ENCODE measurements around the gene KCNK17.

Gene KCNK17

DNA sequence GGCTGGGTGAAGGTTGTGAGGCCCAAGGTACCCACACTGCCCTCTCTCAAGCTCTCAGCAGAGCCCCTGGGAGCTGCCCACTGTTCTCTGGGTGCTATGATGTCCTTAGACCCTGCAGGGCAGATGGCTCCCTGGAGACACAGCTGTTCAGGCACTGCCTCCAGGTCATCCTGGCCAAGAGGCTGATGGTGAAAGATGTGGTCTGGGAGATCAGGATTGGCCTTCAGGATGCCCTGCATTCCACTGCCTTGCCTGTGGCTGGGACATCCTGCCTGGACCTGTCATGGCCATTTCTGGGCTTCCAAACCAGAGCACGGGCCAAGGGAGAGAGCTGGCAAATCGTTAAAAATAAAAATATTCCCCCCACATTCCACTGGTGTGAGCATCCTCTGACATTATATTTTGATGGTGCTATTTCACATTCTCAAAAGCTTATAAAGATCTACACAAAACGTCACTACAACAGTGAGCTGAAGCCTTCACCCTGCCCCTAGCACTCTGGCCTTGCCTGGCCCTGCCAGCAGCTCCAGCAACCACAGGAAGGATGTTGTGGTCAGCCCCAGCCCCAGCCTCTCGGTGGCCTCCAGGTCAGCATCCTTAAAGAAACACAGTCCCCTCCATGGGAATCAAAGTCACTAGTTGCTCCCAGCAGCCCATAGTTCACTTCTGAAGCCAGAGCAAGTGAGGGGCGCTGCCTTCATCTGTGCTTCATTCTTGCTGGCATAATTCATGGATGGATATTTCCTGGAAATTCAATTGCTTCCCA lies 21.7 kb upstream of the KCNK17 start:
- peaks cover 12% of the 10 kb centered on the region for H3K4me1 ChIP-seq (ENCODE audit: control insufficient read depth, insufficient read depth, low read length, poor library complexity, severe bottlenecking)
- 70 to 87% methylated on average over 2 to 4 of the region's 5 CpGs for WGBS, 2 experiments (ENCODE audit: insufficient coverage in 2 of 2)
- no peaks in the 10 kb centered on the region for H3K36me3 ChIP-seq (ENCODE audit: control insufficient read depth, insufficient read depth, low read length)
- no peaks in the 10 kb centered on the region for H3K9me3 ChIP-seq (ENCODE audit: control insufficient read depth, low read length)
- H3K27ac ChIP-seq (ENCODE audit: low read depth, low read length, severe bottlenecking): peak overlapping the region; percentile 31
- no peak overlapping the region for H3K4me3 ChIP-seq (ENCODE audit: extremely low read depth, insufficient read depth, low read length, poor library complexity, severe bottlenecking)

- Histone ChIP-seq H3K4me1 (ENCODE audit: control insufficient read depth, insufficient read depth, low read length, poor library complexity, severe bottlenecking) (peaks cover 5% of the 10 kb centered on the region), H3K4me3 (ENCODE audit: extremely low read depth, insufficient read depth, low read length, poor library complexity, severe bottlenecking) (no peak overlapping the region), H3K36me3 (ENCODE audit: control insufficient read depth, insufficient read depth, low read length) (no peaks in the 10 kb centered on the region), H3K27ac (ENCODE audit: low read depth, low read length, severe bottlenecking) (no peak overlapping the region), H3K9me3 (ENCODE audit: control insufficient read depth, low read length) (no peaks in the 10 kb centered on the region)
- WGBS, 2 experiments (ENCODE audit: insufficient coverage in 2 of 2): 82 to 87% methylated on average over 6 to 7 of the region's 7 CpGs
Measured at GRCh38 chr6:39333644-39334438, 19.6 kb upstream of the KCNK17 start.

- Histone ChIP-seq H3K27ac (ENCODE audit: low read depth, low read length, severe bottlenecking) (no peak overlapping the region), H3K4me1 (ENCODE audit: control insufficient read depth, insufficient read depth, low read length, poor library complexity, severe bottlenecking) (no peaks in the 10 kb centered on the region), H3K4me3 (ENCODE audit: extremely low read depth, insufficient read depth, low read length, poor library complexity, severe bottlenecking) (no peak overlapping the region), H3K36me3 (ENCODE audit: control insufficient read depth, insufficient read depth, low read length) (no peaks in the 10 kb centered on the region), H3K9me3 (ENCODE audit: control insufficient read depth, low read length) (no peaks in the 10 kb centered on the region)
- 77 to 88% methylated on average over 1 to 2 of the region's 3 CpGs for WGBS, 2 experiments (ENCODE audit: insufficient coverage in 2 of 2)
Measured at GRCh38 chr6:39330476-39330875, 16.3 kb upstream of the KCNK17 start.

GRCh38 chr6:39330057-39330456 lies 15.8 kb upstream of the KCNK17 start:
- Histone ChIP-seq H3K36me3 (ENCODE audit: control insufficient read depth, insufficient read depth, low read length) (no peaks in the 10 kb centered on the region), H3K4me3 (ENCODE audit: extremely low read depth, insufficient read depth, low read length, poor library complexity, severe bottlenecking) (no peak overlapping the region), H3K27ac (ENCODE audit: low read depth, low read length, severe bottlenecking) (no peak overlapping the region), H3K9me3 (ENCODE audit: control insufficient read depth, low read length) (no peaks in the 10 kb centered on the region), H3K4me1 (ENCODE audit: control insufficient read depth, insufficient read depth, low read length, poor library complexity, severe bottlenecking) (no peaks in the 10 kb centered on the region)
- 89 to 97% methylated on average over 2 to 3 of the region's 3 CpGs for WGBS, 2 experiments (ENCODE audit: insufficient coverage in 2 of 2)

GRCh38 chr6:39328066-39328465 lies 13.8 kb upstream of the KCNK17 start:
- WGBS, 2 experiments (ENCODE audit: insufficient coverage in 2 of 2): 85 to 97% methylated on average over 10 to 12 of the region's 12 CpGs
- H3K4me1 ChIP-seq (ENCODE audit: control insufficient read depth, insufficient read depth, low read length, poor library complexity, severe bottlenecking): no peaks in the 10 kb centered on the region
- H3K27ac ChIP-seq (ENCODE audit: low read depth, low read length, severe bottlenecking): no peak overlapping the region
- H3K4me3 ChIP-seq (ENCODE audit: extremely low read depth, insufficient read depth, low read length, poor library complexity, severe bottlenecking): no peak overlapping the region
- H3K9me3 ChIP-seq (ENCODE audit: control insufficient read depth, low read length): no peaks in the 10 kb centered on the region
- H3K36me3 ChIP-seq (ENCODE audit: control insufficient read depth, insufficient read depth, low read length): no peaks in the 10 kb centered on the region

DNA sequence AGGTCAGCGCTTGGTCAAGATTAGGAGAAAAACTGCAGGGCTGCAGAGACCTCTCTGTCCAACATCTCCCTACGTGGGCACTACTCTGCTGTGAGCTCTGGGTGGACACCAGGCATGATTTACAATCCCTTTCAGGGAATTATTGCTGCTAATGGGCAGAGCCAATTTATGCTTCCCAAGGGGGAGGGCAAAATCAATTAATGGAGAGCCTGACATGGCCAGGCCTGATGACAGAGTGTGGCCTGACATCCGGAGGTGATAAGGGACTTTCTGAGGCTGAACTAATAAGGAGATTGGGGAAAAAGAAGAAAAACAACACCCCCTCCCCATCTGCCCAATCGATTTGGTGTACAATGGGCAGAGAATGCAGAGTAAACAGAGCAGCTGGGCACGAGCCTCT lies 13.3 kb upstream of the KCNK17 start:
- no peaks in the 10 kb centered on the region for H3K36me3 ChIP-seq (ENCODE audit: control insufficient read depth, insufficient read depth, low read length)
- no peak overlapping the region for H3K27ac ChIP-seq (ENCODE audit: low read depth, low read length, severe bottlenecking)
- WGBS, 2 experiments (ENCODE audit: insufficient coverage in 2 of 2): 92 to 97% methylated on average over 3 of the region's 5 CpGs

DNA sequence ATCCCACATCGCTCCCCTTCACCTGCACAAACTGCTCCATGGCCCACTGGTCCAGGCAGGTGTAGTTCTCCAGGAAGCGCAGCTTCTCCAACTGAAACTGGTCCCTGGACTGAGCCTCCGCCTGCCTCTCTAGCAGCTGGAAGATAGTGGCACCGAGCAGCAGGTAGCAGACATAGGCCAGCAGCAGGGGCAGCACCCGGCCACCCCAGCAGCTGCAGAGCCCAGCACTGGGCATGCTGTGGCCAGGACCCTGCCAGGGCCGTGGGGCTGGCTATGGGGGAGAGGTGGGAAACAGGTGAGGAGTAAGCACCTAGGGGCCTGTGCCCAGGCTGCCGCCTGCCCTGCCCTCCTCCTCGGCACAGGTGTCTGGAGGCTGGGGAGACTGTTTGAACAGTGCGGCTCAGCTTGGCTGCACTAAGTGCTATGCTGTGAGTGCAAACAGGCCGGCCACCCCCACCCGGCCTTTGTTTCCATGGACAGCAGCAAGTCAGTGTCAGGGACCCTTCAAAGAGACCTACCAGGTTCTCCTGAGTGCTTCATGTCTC lies 8.2 kb upstream of the KCNK17 start, which contains the start of gene KCNK16:
KCNK16 (minus strand) TSS at position 397 of the 545 bp plus-strand sequence; CDS start at position 235, 162 bp downstream.
- 87 to 90% methylated on average over 9 to 11 of the region's 11 CpGs for WGBS, 2 experiments (ENCODE audit: insufficient coverage in 2 of 2)
- Histone ChIP-seq H3K4me1 (ENCODE audit: control insufficient read depth, insufficient read depth, low read length, poor library complexity, severe bottlenecking) (no peaks in the 10 kb centered on the region), H3K4me3 (ENCODE audit: extremely low read depth, insufficient read depth, low read length, poor library complexity, severe bottlenecking) (no peak within 1 kb of the TSS), H3K27ac (ENCODE audit: low read depth, low read length, severe bottlenecking) (no peak within 1 kb of the TSS), H3K9me3 (ENCODE audit: control insufficient read depth, low read length) (no peaks in the 10 kb centered on the region), H3K36me3 (ENCODE audit: control insufficient read depth, insufficient read depth, low read length) (no peaks in the 10 kb centered on the region)

More for the DNA sequence above, 13.3 kb upstream of the KCNK17 start:
- Histone ChIP-seq H3K4me3 (ENCODE audit: extremely low read depth, insufficient read depth, low read length, poor library complexity, severe bottlenecking) (no peak overlapping the region), H3K9me3 (ENCODE audit: control insufficient read depth, low read length) (no peaks in the 10 kb centered on the region), H3K4me1 (ENCODE audit: control insufficient read depth, insufficient read depth, low read length, poor library complexity, severe bottlenecking) (no peaks in the 10 kb centered on the region)

DNA sequence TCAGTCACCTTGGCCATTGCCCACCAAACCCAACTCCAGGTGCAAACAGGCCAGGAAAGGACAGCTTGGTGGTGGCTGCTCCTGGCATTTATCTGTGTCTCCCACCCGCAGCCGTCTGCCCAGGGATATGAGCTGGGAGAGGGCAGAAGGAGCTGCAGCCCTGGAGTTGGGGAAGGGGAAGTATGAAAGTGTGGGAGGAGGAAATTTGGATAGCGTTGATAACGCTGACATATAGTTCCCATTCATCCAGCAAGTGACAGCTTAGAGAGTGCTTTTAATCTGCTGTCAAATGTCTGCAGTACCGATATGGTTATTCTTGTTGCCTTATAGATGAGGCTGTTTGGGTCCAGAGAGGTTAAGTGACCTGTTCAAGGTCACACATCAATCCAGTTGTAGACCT lies 7.5 kb upstream of the KCNK17 start:
- no peak overlapping the region for H3K27ac ChIP-seq (ENCODE audit: low read depth, low read length, severe bottlenecking)
- H3K4me3 ChIP-seq (ENCODE audit: extremely low read depth, insufficient read depth, low read length, poor library complexity, severe bottlenecking): no peak overlapping the region
- no peaks in the 10 kb centered on the region for H3K4me1 ChIP-seq (ENCODE audit: control insufficient read depth, insufficient read depth, low read length, poor library complexity, severe bottlenecking)
- no peaks in the 10 kb centered on the region for H3K9me3 ChIP-seq (ENCODE audit: control insufficient read depth, low read length)
- 81 to 100% methylated on average over 3 to 5 of the region's 5 CpGs for WGBS, 2 experiments (ENCODE audit: insufficient coverage in 2 of 2)
- H3K36me3 ChIP-seq (ENCODE audit: control insufficient read depth, insufficient read depth, low read length): no peaks in the 10 kb centered on the region

- 87 to 90% methylated on average over 7 to 10 of the region's 10 CpGs for WGBS, 2 experiments (ENCODE audit: insufficient coverage in 2 of 2)
Measured at GRCh38 chr6:39320363-39320984, 6.3 kb upstream of the KCNK17 start.

GRCh38 chr6:39319621-39320362 lies 5.6 kb upstream of the KCNK17 start:
- whole genome bisulfite sequencing, 2 experiments (ENCODE audit: insufficient coverage in 2 of 2): 88 to 94% methylated on average over 10 to 13 of the region's 13 CpGs

More at GRCh38 chr6:39320363-39320984, 6.3 kb upstream of the KCNK17 start:
- H3K4me3 ChIP-seq (ENCODE audit: extremely low read depth, insufficient read depth, low read length, poor library complexity, severe bottlenecking): no peak overlapping the region
- no peak overlapping the region for H3K27ac ChIP-seq (ENCODE audit: low read depth, low read length, severe bottlenecking)
- no peaks in the 10 kb centered on the region for H3K36me3 ChIP-seq (ENCODE audit: control insufficient read depth, insufficient read depth, low read length)
- H3K9me3 ChIP-seq (ENCODE audit: control insufficient read depth, low read length): no peaks in the 10 kb centered on the region
- no peaks in the 10 kb centered on the region for H3K4me1 ChIP-seq (ENCODE audit: control insufficient read depth, insufficient read depth, low read length, poor library complexity, severe bottlenecking)

More at GRCh38 chr6:39319621-39320362, 5.6 kb upstream of the KCNK17 start:
- H3K36me3 ChIP-seq (ENCODE audit: control insufficient read depth, insufficient read depth, low read length): no peaks in the 10 kb centered on the region
- H3K4me3 ChIP-seq (ENCODE audit: extremely low read depth, insufficient read depth, low read length, poor library complexity, severe bottlenecking): no peak overlapping the region
- H3K4me1 ChIP-seq (ENCODE audit: control insufficient read depth, insufficient read depth, low read length, poor library complexity, severe bottlenecking): no peaks in the 10 kb centered on the region
- H3K27ac ChIP-seq (ENCODE audit: low read depth, low read length, severe bottlenecking): no peak overlapping the region
- H3K9me3 ChIP-seq (ENCODE audit: control insufficient read depth, low read length): no peaks in the 10 kb centered on the region
